HG02938 (cell line): ENCODE measurements around the gene USP9X.
A peak's percentile ranks its signal among the peaks of the same experiment; 100 is the strongest.
"Not testable (repeated sequence)": the region's sequence is repeated elsewhere in the genome, so short reads cannot be mapped to it uniquely, and the experiment has no call there.

Experiments used
- ATAC-seq: cut with Tn5 transposase; IDR thresholded peaks from one replicate; pipeline ENCODE4 v1.9.1; 2021; ENCODE audit warnings: mild to moderate bottlenecking, moderate library complexity; ENCODE audit not compliant: unreplicated experiment

USP9X gene, protein sequence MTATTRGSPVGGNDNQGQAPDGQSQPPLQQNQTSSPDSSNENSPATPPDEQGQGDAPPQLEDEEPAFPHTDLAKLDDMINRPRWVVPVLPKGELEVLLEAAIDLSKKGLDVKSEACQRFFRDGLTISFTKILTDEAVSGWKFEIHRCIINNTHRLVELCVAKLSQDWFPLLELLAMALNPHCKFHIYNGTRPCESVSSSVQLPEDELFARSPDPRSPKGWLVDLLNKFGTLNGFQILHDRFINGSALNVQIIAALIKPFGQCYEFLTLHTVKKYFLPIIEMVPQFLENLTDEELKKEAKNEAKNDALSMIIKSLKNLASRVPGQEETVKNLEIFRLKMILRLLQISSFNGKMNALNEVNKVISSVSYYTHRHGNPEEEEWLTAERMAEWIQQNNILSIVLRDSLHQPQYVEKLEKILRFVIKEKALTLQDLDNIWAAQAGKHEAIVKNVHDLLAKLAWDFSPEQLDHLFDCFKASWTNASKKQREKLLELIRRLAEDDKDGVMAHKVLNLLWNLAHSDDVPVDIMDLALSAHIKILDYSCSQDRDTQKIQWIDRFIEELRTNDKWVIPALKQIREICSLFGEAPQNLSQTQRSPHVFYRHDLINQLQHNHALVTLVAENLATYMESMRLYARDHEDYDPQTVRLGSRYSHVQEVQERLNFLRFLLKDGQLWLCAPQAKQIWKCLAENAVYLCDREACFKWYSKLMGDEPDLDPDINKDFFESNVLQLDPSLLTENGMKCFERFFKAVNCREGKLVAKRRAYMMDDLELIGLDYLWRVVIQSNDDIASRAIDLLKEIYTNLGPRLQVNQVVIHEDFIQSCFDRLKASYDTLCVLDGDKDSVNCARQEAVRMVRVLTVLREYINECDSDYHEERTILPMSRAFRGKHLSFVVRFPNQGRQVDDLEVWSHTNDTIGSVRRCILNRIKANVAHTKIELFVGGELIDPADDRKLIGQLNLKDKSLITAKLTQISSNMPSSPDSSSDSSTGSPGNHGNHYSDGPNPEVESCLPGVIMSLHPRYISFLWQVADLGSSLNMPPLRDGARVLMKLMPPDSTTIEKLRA (N-terminal part only)

DNA sequence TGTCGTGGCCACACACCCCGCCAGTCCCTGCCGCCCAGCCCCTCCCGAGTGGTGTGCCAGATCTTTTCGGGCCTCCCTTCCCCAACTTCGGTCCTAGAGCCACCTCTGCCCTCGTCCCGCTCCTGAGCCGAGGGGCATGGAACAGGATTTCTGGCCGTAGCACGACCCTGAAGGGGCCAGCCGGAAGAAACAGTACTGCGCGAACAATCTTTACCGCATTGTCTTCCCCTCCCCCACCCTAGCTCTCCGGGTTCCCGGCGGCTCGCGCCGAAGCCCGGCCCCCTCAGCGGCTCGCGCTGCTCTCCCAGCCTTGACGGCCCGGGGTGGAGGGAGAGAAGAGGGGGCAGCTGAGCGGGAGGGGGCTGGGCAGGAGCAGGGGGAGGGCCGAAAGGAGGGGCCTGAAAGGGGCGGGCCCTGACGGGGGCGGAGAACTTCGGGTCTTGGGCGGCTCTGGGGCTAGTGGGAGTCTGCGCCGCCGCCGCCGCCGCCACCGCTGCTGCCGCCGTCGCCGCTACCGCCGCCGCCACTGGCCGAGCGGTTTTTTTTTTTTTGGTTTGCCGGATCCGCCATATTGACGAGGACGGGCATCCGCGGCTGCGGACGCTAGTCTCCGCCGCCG, at the start of gene USP9X:
TSS of gene USP9X (plus strand) at position 553 of the 619 bp plus-strand sequence. CDS start 38,184 bp downstream, outside the sequence.
- ATAC-seq, result peak; percentile 50

DNA sequence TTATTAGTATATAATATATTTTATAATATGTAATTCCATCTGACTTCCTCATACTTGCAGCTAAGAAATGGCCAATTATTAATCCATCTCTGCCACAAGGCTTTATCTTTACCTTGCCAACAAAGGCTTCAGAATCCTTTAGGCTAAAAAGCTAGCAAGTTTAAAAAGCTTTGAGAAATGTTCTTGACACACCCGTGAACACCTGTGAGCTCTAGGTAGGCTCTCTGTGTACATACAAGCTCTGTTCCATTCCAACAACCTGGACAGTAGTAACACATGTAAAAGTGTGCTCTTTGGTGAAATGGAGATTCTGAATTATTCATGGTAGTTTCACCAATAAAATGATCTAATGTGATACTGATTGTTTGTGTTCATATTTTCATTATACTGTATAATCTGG, 49.7 kb upstream of the USP9X start:
- no peak for ATAC-seq

DNA sequence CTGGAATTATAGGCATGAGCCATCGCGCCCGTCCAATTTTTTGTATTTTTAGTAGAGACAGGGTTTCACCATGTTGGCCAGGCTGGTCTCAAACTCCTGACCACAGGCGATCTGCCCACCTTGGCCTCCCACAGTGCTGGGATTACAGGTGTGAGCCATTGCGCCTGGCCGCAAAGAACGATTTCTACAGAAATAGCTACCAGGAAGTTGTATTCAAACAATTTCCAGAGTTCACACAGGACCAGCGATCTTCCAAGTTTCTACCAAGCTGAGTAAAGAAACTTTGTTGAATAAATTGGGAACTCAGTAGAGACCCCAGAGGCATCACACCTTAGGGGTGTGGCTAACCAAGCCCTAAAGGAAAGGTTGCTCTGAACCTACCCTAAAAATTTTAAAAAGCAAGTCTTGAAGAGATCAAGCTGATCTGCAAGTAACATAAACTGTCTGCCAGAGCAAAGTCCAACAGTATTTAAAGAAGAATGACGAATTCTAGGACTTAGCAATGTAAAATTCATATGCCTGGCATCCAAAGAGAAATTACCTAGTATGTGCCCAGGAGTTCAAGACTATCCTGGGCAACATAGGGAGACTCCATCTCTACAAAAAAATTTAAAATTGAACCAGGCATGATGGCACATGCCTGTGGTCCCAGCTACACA, 48.4 kb upstream of the USP9X start:
- ATAC-seq, result no peak

GRCh38 chrX:41043196-41043595, 42.0 kb upstream of the USP9X start:
- ATAC-seq, result no peak

DNA sequence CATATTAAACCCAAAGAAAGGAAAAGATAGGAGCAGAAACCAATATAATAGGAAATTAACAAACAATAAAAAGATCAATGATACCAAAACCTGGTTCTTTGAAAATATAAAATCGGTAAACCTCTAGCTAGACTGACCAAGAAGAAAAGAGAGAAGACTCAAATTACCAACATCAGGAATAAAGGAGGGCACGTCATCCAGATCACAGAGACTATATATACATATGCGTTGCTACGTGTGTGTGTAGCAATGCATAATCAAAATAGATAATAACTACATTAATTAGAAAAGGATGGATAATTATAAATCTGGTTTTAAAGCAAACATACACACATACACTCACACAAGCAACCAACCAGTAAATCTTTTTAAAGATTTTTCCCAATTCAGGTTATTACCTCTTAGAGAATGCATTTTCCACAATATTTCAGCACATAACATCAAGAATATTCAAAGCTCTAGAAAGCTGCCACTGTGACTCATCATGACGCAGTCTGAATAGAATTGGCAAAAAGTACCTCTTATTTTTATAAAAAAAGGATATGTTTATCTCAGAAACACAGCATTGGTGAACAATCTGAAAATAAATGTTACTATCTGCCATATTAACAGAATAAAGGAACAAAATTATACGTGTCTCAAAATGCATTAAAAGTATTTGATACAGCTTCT, 41.4 kb upstream of the USP9X start:
- ATAC-seq, result no peak

DNA sequence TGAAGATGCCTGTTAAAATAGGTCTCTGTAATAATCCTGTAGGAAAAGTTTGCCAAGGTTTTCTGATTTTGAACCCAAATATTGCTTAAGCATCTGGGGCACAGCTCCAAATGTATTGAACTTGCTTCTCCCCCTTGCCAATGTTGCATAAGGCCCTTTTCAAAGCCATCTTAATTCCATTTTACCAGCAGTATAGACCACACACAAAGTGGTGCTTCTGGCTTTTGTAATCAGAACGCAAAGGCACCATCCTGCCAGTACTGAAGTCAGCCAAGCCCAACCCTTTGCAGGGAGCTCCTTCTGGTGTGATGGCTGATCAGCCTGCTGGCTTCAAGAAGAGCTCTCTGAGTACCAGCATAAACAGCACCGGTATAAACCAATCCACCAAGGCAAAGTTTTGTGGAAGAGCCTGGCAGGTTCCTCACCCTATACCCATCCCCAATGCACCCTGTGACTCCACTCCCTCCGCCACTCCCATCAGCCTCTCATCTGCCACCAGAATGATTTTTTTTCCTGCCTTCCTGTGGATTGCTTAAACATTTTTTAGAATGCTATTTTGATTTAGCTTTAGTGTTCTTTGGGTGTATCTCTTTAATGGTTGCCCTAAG, 39.2 kb upstream of the USP9X start:
- ATAC-seq, result no peak

GRCh38 chrX:41047878-41048534, 37.2 kb upstream of the USP9X start:
- no peak for ATAC-seq

DNA sequence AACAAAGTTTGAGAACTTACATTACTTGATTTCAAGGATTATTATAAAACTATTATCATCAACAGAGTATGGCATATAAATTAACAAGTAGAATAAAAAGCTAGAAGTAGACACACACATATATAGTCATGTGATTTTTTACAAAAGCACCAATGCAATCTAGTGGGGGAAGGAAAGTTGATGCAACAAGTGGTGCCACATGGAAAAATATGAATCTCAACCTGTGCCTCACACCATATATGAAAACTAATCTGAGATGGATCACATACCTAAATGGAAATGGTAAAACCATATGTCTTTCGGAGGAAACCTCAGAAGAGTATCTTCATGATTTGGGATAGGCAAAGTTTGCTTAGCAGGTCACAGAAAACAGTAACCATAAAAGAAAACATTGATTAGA, 34.9 kb upstream of the USP9X start:
- no peak for ATAC-seq

DNA sequence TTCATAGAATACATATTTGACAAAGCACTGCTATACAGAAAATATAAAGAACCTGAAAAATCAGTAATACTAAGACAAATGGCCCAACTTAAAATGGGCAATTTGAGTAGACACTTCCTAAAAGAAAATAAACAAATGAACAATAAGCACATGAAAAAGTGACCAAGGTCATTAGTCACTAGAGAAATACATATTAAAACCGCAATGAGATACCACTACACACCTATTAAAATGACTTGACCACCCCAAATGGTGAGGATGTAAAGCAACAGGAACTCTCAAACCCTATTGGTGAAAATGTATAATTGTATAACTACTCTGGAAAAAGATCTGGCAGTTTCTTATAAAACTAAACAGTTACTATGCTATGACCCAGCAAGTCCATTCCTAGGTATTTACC, 34.0 kb upstream of the USP9X start:
- ATAC-seq, result no peak

GRCh38 chrX:41055740-41056139, 29.5 kb upstream of the USP9X start:
- ATAC-seq, result no peak

DNA sequence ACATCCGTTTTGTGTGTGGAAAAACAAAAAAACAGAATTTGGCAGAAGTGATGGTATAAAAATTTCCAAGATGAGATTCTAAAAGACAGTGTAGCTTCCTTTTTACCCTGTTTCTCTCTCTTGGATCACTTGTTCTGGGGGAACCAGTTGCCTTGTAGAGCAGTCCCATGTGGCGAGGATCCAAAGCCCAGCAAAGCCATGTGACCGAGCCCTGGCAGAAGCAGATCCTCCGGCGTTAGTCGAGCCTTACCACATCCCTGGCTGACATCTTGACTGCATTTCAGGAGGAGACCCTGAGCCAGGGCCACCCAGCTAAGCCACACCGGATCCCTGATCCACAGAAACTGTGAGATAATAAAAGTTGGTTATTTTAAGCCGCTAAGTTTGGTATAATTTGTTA, 22.0 kb upstream of the USP9X start:
- not testable (repeated sequence) for ATAC-seq

GRCh38 chrX:41064018-41064417, 21.2 kb upstream of the USP9X start:
- ATAC-seq, result no peak

- ATAC-seq, result no peak
These were observed 18.9 kb upstream of the USP9X start for GRCh38 chrX:41066391-41066790.

- ATAC-seq, result no peak
These were observed 18.3 kb upstream of the USP9X start for GRCh38 chrX:41066969-41067368.

DNA sequence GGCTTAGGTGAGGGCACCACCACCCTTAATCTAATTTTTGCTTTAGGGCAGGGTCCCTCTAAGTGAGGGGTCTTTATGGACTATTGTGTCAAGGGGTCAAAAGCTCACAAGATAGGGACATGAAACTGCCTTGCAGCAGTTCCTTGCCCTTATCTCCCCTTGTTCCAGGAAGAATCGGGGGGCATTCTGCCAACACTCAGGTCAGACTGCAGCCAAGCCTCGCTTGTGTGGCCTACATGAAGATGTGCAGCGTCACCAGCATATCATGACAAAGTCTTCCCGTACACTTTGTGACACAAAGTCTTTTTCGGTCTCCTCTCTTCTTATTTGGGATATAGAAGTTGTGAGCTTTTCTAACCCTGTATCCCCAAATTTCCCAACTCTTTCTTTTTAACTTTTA, 17.5 kb upstream of the USP9X start:
- no peak for ATAC-seq

DNA sequence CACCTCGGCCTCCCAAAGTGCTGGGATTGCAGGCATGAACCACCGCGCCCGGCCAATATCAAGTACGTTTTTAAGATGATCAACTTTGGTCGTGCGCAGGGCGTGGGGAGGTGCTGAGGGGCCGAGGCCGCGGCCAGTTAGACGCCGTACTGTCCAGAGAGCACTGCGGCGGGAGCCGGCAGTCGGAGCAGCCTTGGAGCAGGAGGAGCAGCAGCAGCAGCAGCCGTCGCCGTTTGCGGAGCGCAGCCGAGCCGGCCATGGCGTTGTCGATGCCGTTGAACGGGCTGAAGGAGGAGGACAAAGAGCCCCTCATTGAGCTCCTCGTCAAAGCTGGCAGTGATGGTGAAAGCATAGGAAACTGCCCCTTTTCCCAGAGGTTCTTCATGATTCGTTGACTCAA, 8.5 kb upstream of the USP9X start:
- ATAC-seq, result no peak

- ATAC-seq, result no peak
These were observed 3.4 kb upstream of the USP9X start for GRCh38 chrX:41081821-41082220.

DNA sequence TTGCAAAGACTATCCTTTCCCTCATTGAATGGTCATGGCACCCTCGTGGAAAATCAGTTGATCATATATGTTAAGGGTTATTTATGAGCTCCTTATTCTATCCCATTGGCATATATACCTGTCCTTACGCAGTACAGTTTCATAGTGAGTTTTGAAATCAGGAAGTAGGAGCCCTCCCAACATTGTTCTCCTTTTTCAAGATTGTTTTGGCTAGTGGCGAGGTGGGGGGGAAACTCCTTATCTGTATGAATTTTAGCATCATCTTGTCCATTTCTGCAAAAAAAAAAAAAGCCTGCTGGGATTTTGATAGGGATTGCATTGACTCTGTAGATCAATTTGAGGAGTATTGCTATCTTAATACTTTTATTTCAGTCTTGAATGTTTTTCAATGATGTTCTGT, 2.5 kb upstream of the USP9X start:
- ATAC-seq, result no peak
